ENCODE results near the gene ZBTB16. TPM values are rescaled to one million over a fixed set of nuclear protein-coding genes. Genes with fewer than 3 reads are reported as not detected.

Gene ZBTB16
- total and polyA plus RNA-seq, 2 experiments from 2014 or later: 8.7 to 10.5 TPM

GRCh38 chr11:114251815-114252337 lies 192.4 kb downstream of the ZBTB16 start:
- no peak for DNase-seq (ENCODE audit: low read depth in 1 of 2, low spot score in 1 of 2)
- H3K27me3 ChIP-seq: peaks cover 5% of the 10 kb centered on the region
- no peaks in the 10 kb centered on the region for H3K36me3 ChIP-seq
- peaks cover 17% of the 10 kb centered on the region for H3K4me1 ChIP-seq (ENCODE audit: low read depth)
- no peaks in the 10 kb centered on the region for H3K9me3 ChIP-seq (ENCODE audit: low read depth)
- no peak for TF ChIP-seq CTCF (IDR thresholded peaks at IDR 0.05; ENCODE audit: low read depth, low read length)
- H3K27ac ChIP-seq: no peak overlapping the region
- H3K4me3 ChIP-seq: no peak overlapping the region

GRCh38 chr11:114252767-114253166 lies 193.3 kb downstream of the ZBTB16 start:
- no peak for TF ChIP-seq CTCF (IDR thresholded peaks at IDR 0.05; ENCODE audit: low read depth, low read length)
- Histone ChIP-seq H3K4me3 (no peak overlapping the region), H3K4me1 (ENCODE audit: low read depth) (peaks cover 26% of the 10 kb centered on the region)

GRCh38 chr11:114253771-114254170 lies 194.3 kb downstream of the ZBTB16 start:
- Histone ChIP-seq H3K36me3 (no peaks in the 10 kb centered on the region), H3K9me3 (ENCODE audit: low read depth) (no peaks in the 10 kb centered on the region), H3K4me3 (no peak overlapping the region), H3K27ac (no peak overlapping the region), H3K4me1 (ENCODE audit: low read depth) (peaks cover 36% of the 10 kb centered on the region), H3K27me3 (peaks cover 5% of the 10 kb centered on the region)
- TF ChIP-seq CTCF (IDR thresholded peaks at IDR 0.05; ENCODE audit: low read depth, low read length): no peak
- DNase-seq (ENCODE audit: low read depth in 1 of 2, low spot score in 1 of 2): no peak

More at GRCh38 chr11:114252767-114253166, 193.3 kb downstream of the ZBTB16 start:
- Histone ChIP-seq H3K27me3 (peaks cover 5% of the 10 kb centered on the region), H3K27ac (no peak overlapping the region), H3K36me3 (no peaks in the 10 kb centered on the region), H3K9me3 (ENCODE audit: low read depth) (no peaks in the 10 kb centered on the region)
- DNase-seq (ENCODE audit: low read depth in 1 of 2, low spot score in 1 of 2): no peak

- Histone ChIP-seq H3K9me3 (ENCODE audit: low read depth) (no peaks in the 10 kb centered on the region), H3K36me3 (no peaks in the 10 kb centered on the region), H3K4me3 (no peak overlapping the region), H3K4me1 (ENCODE audit: low read depth) (peaks cover 38% of the 10 kb centered on the region), H3K27ac (no peak overlapping the region), H3K27me3 (peaks cover 5% of the 10 kb centered on the region)
- no peak for DNase-seq (ENCODE audit: low read depth in 1 of 2, low spot score in 1 of 2)
- no peak for TF ChIP-seq CTCF (IDR thresholded peaks at IDR 0.05; ENCODE audit: low read depth, low read length)
Observed at GRCh38 chr11:114254571-114255146, 195.1 kb downstream of the ZBTB16 start.

- Histone ChIP-seq H3K27me3 (peaks cover under 1% of the 10 kb centered on the region), H3K4me3 (no peak overlapping the region), H3K9me3 (ENCODE audit: low read depth) (no peaks in the 10 kb centered on the region), H3K36me3 (no peaks in the 10 kb centered on the region), H3K27ac (no peak overlapping the region), H3K4me1 (ENCODE audit: low read depth) (peaks cover 38% of the 10 kb centered on the region)
- no peak for DNase-seq (ENCODE audit: low read depth in 1 of 2, low spot score in 1 of 2)
- no peak for TF ChIP-seq CTCF (IDR thresholded peaks at IDR 0.05; ENCODE audit: low read depth, low read length)
Observed at GRCh38 chr11:114255289-114255688, 195.8 kb downstream of the ZBTB16 start.

Data from cardiac muscle cell (in vitro differentiated cells and primary cell).